IMR-90 (cell line): ENCODE results near the gene GNB1L. TPM values are rescaled to one million over a fixed set of nuclear protein-coding genes. Genes with fewer than 3 reads are reported as not detected.

Experiments used
- ATAC-seq: fragments of 200-7000 bp; cut with Tn5 transposase; 2 replicates; pipeline ENCODE4 v1.9.1; 2020; ENCODE audit warnings: low read depth, mild to moderate bottlenecking, moderate library complexity
- BruUV-seq: library from RNA; stranded (reverse); fragments of 400-500 nt; replicated peaks from 2 replicates; lab custom pipeline; 2021; lab: Mats Ljungman, UMichigan
- CTCF ChIA-PET: fragments of 300-600 bp; formaldehyde crosslinking; extraction: SDS; loops from one replicate; lab custom pipeline; 2021; ENCODE audit warnings: antibody characterized with exemption; lab: Yijun Ruan, JAX
- POLR2A ChIA-PET: fragments of 300-600 bp; sonication (Branson Sonifier 250); formaldehyde crosslinking; loops from one replicate; lab custom pipeline; 2022; ENCODE audit warnings: antibody characterized with exemption; ENCODE audit not compliant: unreplicated experiment; lab: Charles Lee
- DNase-seq: peaks from one replicate; pipeline ENCODE4 v3.0.0; 2013
- H2AFZ ChIP-seq: replicated peaks from 2 replicates; pipeline ENCODE3; 2013; ENCODE audit warnings: low read length, mild to moderate bottlenecking; ENCODE audit not compliant: poor library complexity
- H2AK5ac ChIP-seq: 2 replicates; pipeline ENCODE4 v1.6.1; 2013; ENCODE audit warnings: low read depth, low read length, inconsistent platforms
- H2AK9ac ChIP-seq: replicated peaks from 2 replicates; pipeline ENCODE3; 2013; ENCODE audit warnings: mild to moderate bottlenecking, low read depth, low read length, moderate library complexity; ENCODE audit not compliant: poor library complexity
- H2BK120ac ChIP-seq: 2 replicates; pipeline ENCODE4 v1.6.1; 2013; ENCODE audit warnings: low read depth, low read length, inconsistent platforms
- H2BK15ac ChIP-seq: 3 replicates; pipeline ENCODE4 v1.6.1; 2013; ENCODE audit warnings: low read depth, low read length, inconsistent platforms
- H2BK20ac ChIP-seq: 2 replicates; pipeline ENCODE4 v1.6.1; 2013; ENCODE audit warnings: low read depth, mild to moderate bottlenecking, inconsistent platforms, low read length, moderate library complexity
- H2BK5ac ChIP-seq: 2 replicates; pipeline ENCODE4 v1.6.1; 2013; ENCODE audit warnings: mild to moderate bottlenecking, low read depth, low read length, inconsistent platforms; ENCODE audit not compliant: poor library complexity, severe bottlenecking
- H3K14ac ChIP-seq: replicated peaks from 2 replicates; pipeline ENCODE4 v1.6.1; 2013; ENCODE audit warnings: low read depth, low read length, inconsistent platforms
- H3K18ac ChIP-seq: 2 replicates; pipeline ENCODE4 v1.6.1; 2013; ENCODE audit warnings: low read depth, low read length, control low read depth
- H3K23ac ChIP-seq: 2 replicates; pipeline ENCODE4 v1.6.1; 2013; ENCODE audit warnings: low read depth, low read length, inconsistent platforms
- H3K27ac ChIP-seq: 2 replicates; pipeline ENCODE4 v1.5.1; 2013; ENCODE audit warnings: mild to moderate bottlenecking, control low read depth, low read length; ENCODE audit not compliant: insufficient read depth
- H3K27me3 ChIP-seq: 2 replicates; pipeline ENCODE4 v1.6.1; 2013; ENCODE audit warnings: low read length; ENCODE audit not compliant: control insufficient read depth, insufficient read depth
- H3K36me3 ChIP-seq: 2 replicates; pipeline ENCODE4 v1.6.1; 2013; ENCODE audit warnings: low read length, mixed read lengths; ENCODE audit not compliant: control insufficient read depth, insufficient read depth
- H3K4ac ChIP-seq: 2 replicates; pipeline ENCODE4 v1.6.1; 2013; ENCODE audit warnings: low read depth, low read length, inconsistent platforms
- H3K4me1 ChIP-seq: 2 replicates; pipeline ENCODE4 v1.6.1; 2013; ENCODE audit warnings: low read length, mixed read lengths; ENCODE audit not compliant: control insufficient read depth, insufficient read depth
- H3K4me2 ChIP-seq: 2 replicates; pipeline ENCODE4 v1.6.1; 2013; ENCODE audit warnings: low read depth, mild to moderate bottlenecking, control low read depth, low read length, moderate library complexity
- H3K4me3 ChIP-seq: 2 replicates; pipeline ENCODE4 v1.5.1; 2013; ENCODE audit warnings: low read depth, mild to moderate bottlenecking, control low read depth, low read length, moderate library complexity; ENCODE audit not compliant: insufficient read depth
- H3K56ac ChIP-seq: 2 replicates; pipeline ENCODE4 v1.6.1; 2013; ENCODE audit warnings: low read length, inconsistent platforms; ENCODE audit not compliant: insufficient read depth; ENCODE audit errors: extremely low read depth
- H3K79me1 ChIP-seq, 2 experiments: 2 replicates each; pipeline ENCODE4 v1.6.1; 2013; ENCODE audit warnings: low read length in 2 of 2, inconsistent platforms in 1 of 2, low read depth in 1 of 2
- H3K9ac ChIP-seq: 2 replicates; pipeline ENCODE4 v1.6.1; 2013; ENCODE audit warnings: low read depth, low read length, control low read depth
- H3K9me1 ChIP-seq: 2 replicates; pipeline ENCODE4 v1.6.1; 2013; ENCODE audit warnings: low read length, inconsistent platforms; ENCODE audit not compliant: insufficient read depth
- H3K9me3 ChIP-seq: 2 replicates; pipeline ENCODE4 v1.6.1; 2013; ENCODE audit warnings: low read length; ENCODE audit not compliant: control insufficient read depth, insufficient read depth
- H4K20me1 ChIP-seq: 2 replicates; pipeline ENCODE4 v1.6.1; 2013; ENCODE audit warnings: low read length, inconsistent platforms; ENCODE audit not compliant: insufficient read depth
- H4K5ac ChIP-seq: 2 replicates; pipeline ENCODE4 v1.6.1; 2013; ENCODE audit warnings: mild to moderate bottlenecking, low read depth, low read length, control low read depth
- H4K8ac ChIP-seq, 2 experiments: 2 replicates each; pipeline ENCODE4 v1.6.1; 2013; ENCODE audit warnings: low read depth in 2 of 2, low read length in 2 of 2, control low read depth in 1 of 2, inconsistent platforms in 1 of 2
- H4K91ac ChIP-seq: 2 replicates; pipeline ENCODE4 v1.6.1; 2013; ENCODE audit warnings: low read depth, low read length, inconsistent platforms; ENCODE audit not compliant: insufficient read depth
- CHD1 ChIP-seq: IDR thresholded peaks from 2 replicates; pipeline ENCODE4 v1.6.1; 2012; ENCODE audit warnings: low read depth, low read length, improper control_type of control experiment
- CTCF ChIP-seq: conservative IDR thresholded peaks from 2 replicates; pipeline ENCODE4 v1.5.1; 2012; ENCODE audit warnings: mild to moderate bottlenecking, low read depth, low read length, improper control_type of control experiment
- MAFK ChIP-seq: IDR thresholded peaks from 2 replicates; pipeline ENCODE4 v1.6.1; 2012; ENCODE audit warnings: low read depth, low read length, improper control_type of control experiment
- MAZ ChIP-seq: IDR thresholded peaks from 2 replicates; pipeline ENCODE4 v1.6.1; 2012; ENCODE audit warnings: low read depth, mild to moderate bottlenecking, low read length, improper control_type of control experiment, moderate library complexity, borderline replicate concordance
- MXI1 ChIP-seq: IDR thresholded peaks from 2 replicates; pipeline ENCODE4 v1.6.1; 2012; ENCODE audit warnings: low read depth, mild to moderate bottlenecking, low read length, moderate library complexity, borderline replicate concordance
- NFE2L2 ChIP-seq: fragments of 150-350 bp; IDR thresholded peaks from 2 replicates; pipeline ENCODE4 v1.6.1; 2016; ENCODE audit warnings: low read depth, mild to moderate bottlenecking, low read length
- RAD21 ChIP-seq: IDR thresholded peaks from 2 replicates; pipeline ENCODE4 v1.6.1; 2012; ENCODE audit warnings: low read length, improper control_type of control experiment
- RCOR1 ChIP-seq: IDR thresholded peaks from 2 replicates; pipeline ENCODE4 v1.6.1; 2012; ENCODE audit warnings: mild to moderate bottlenecking, low read length, improper control_type of control experiment; ENCODE audit not compliant: insufficient replicate concordance
- RFX5 ChIP-seq: IDR thresholded peaks from 2 replicates; pipeline ENCODE4 v1.8.0; 2012; ENCODE audit warnings: low read depth, mild to moderate bottlenecking, low read length, moderate library complexity
- SMC3 ChIP-seq: fragments of 150-350 bp; IDR thresholded peaks from 2 replicates; pipeline ENCODE4 v1.6.1; 2016; ENCODE audit warnings: low read depth, mild to moderate bottlenecking, antibody characterized with exemption, low read length, moderate library complexity
- USF2 ChIP-seq: fragments of 150-350 bp; IDR thresholded peaks from 2 replicates; pipeline ENCODE4 v1.6.1; 2017; ENCODE audit warnings: mild to moderate bottlenecking, antibody characterized with exemption, low read length, low read depth
- WGBS, 2 experiments: methylation state at CpG; one replicate each; pipeline versions ENCODE4 v1.1.5 to v1.1.7; 2013; ENCODE audit warnings: missing lambda C conversion rate in 2 of 2; ENCODE audit not compliant: insufficient read length in 1 of 2; ENCODE audit errors: extremely low coverage in 2 of 2; 5-methylcytosine and 5-hydroxymethylcytosine counted together
- dilution Hi-C: fragments of 300-500 bp; cut with HindIII; formaldehyde crosslinking; loops from one replicate; pipeline ENCODE4 v1.14.3; 2018; ENCODE audit warnings: low sequenced_read_pairs; ENCODE audit not compliant: unreplicated experiment
- in situ Hi-C: fragments of 300-500 bp; cut with MboI; formaldehyde crosslinking; loops from 3 replicates; pipeline ENCODE4 v1.14.3; 2019; ENCODE audit warnings: low sequenced_read_pairs, inconsistent platforms, mixed read lengths
- intact Hi-C: fragments of 100-400 bp; cut with micrococcal nuclease; formaldehyde crosslinking; loops from 2 replicates; pipeline ENCODE4 v1.10.0; 2022
- polyA plus RNA-seq, 3 experiments: library from polyadenylated mRNA; depleted of rRNA; stranded (reverse); fragments of >200 nt; gene quantifications; 2 replicates each; pipeline ENCODE4 v1.2.3, GENCODE V29; 2012; ENCODE audit warnings: low replicate concordance in 1 of 3
- total RNA-seq: library from RNA; depleted of rRNA; stranded (reverse); fragments of >200 nt; gene quantifications from 2 replicates; pipeline ENCODE4 v1.2.3, GENCODE V29; 2012
- TF ChIP-seq, protein P1 (sequence below): fragments of 150-350 bp; IDR thresholded peaks from 2 replicates; pipeline ENCODE4 v1.6.1; 2016; ENCODE audit warnings: low read depth, mild to moderate bottlenecking, low read length, moderate library complexity, borderline replicate concordance

The GNB1L gene
- total and polyA plus RNA-seq, 2 of the 4 experiments (the other 2 are of a cell fraction), result 2.5 to 4.4 TPM

DNA sequence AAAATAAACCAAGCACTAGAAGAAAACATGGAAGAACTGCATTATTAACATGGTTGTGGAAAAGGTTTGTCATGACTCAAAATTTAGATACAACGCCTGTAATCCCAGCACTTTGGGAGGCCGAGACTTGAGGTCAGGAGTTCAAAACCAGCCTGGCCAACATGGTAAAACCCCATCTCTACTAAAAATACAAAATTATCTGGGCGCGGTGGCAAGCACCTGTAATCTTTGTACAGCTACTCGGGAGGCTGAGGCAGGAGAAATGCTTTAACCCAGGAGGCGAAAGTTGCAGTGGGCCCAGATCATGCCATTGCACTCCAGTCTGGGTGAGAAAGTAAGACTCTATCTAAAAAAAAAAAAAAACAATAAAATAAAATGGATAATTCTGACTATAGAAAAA lies 23.7 kb downstream of the GNB1L start:
- H3K56ac ChIP-seq, result no peak overlapping the region
- no peak overlapping the region for H2BK15ac ChIP-seq
- H4K91ac ChIP-seq, result no peak overlapping the region
- in situ Hi-C loops (no loop called here), intact Hi-C loops (no loop called here), dilution Hi-C loops (no loop called here)
- H4K8ac ChIP-seq, result no peak overlapping the region
- H3K27me3 ChIP-seq, result no peaks in the 10 kb centered on the region
- DNase-seq (no peak), ATAC-seq (no peak)
- no peaks in the 10 kb centered on the region for H3K4me1 ChIP-seq
- H2AK9ac ChIP-seq, result no peak overlapping the region
- no peak overlapping the region for H3K18ac ChIP-seq
- no peak overlapping the region for H4K5ac ChIP-seq
- CTCF ChIA-PET, result no interaction called here
- H3K9me3 ChIP-seq, result no peaks in the 10 kb centered on the region
- H2BK5ac ChIP-seq, result no peak overlapping the region
- no peak overlapping the region for H2AFZ ChIP-seq
- H3K4ac ChIP-seq, result no peak overlapping the region
- no peak overlapping the region for H2AK5ac ChIP-seq
- WGBS, 2 experiments, result 90% methylated on average over 2 of the region's 6 CpGs; no CpG with 5 or more reads in 1 of the 2 experiments
- TF ChIP-seq SMC3, result no peak
- no peak for TF ChIP-seq USF2
- TF ChIP-seq, protein P1, sequence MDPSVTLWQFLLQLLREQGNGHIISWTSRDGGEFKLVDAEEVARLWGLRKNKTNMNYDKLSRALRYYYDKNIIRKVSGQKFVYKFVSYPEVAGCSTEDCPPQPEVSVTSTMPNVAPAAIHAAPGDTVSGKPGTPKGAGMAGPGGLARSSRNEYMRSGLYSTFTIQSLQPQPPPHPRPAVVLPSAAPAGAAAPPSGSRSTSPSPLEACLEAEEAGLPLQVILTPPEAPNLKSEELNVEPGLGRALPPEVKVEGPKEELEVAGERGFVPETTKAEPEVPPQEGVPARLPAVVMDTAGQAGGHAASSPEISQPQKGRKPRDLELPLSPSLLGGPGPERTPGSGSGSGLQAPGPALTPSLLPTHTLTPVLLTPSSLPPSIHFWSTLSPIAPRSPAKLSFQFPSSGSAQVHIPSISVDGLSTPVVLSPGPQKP, result no peak
- TF ChIP-seq MXI1, result no peak
- no peak for TF ChIP-seq MAZ
- TF ChIP-seq RCOR1, result no peak
- no peak for TF ChIP-seq NFE2L2
- no peak for TF ChIP-seq MAFK
- TF ChIP-seq CTCF, result no peak
- TF ChIP-seq RFX5, result no peak
- no peak for TF ChIP-seq RAD21
- TF ChIP-seq CHD1, result no peak
- H2BK120ac ChIP-seq, result no peak overlapping the region
- H3K36me3 ChIP-seq, result no peaks in the 10 kb centered on the region
- no peak overlapping the region for H3K4me2 ChIP-seq
- no peaks in the 10 kb centered on the region for H4K20me1 ChIP-seq
- H3K14ac ChIP-seq, result no peak overlapping the region
- POLR2A ChIA-PET, result no interaction called here
- H2BK20ac ChIP-seq, result no peak overlapping the region
- H3K79me1 ChIP-seq, result peaks cover 7 to 9% of the 10 kb centered on the region in 2 experiments; a peak in 2 of 4 replicates
- H3K23ac ChIP-seq, result no peak overlapping the region
- BruUV-seq, result no TSS peak
- H3K9ac ChIP-seq, result no peak overlapping the region
- no peak overlapping the region for H3K27ac ChIP-seq
- no peaks in the 10 kb centered on the region; the same call in 1 of the 2 replicates for H3K9me1 ChIP-seq
- no peak overlapping the region for H3K4me3 ChIP-seq
